A172 (cell line): ENCODE results near the gene HGS. TPM values are rescaled to one million over a fixed set of nuclear protein-coding genes. Genes with fewer than 3 reads are reported as not detected.

Experiments used
- DNase-seq: peaks from one replicate; pipeline ENCODE4 v3.0.0-alpha.2; 2015; ENCODE audit warnings: low spot score
- total RNA-seq: library from RNA; depleted of rRNA; stranded (reverse); fragments of >200 nt; shearing (Covaris generic); gene quantifications from 2 replicates; pipeline ENCODE4 v1.2.3, GENCODE V29; 2014

HGS gene
- total RNA-seq, 1 experiment from 2014 or later = 199 TPM

- no peak for DNase-seq
Measured at GRCh38 chr17:81686614-81687013, 2.8 kb downstream of the HGS start.

- DNase-seq = no peak
Measured at GRCh38 chr17:81687770-81688541, 4.1 kb downstream of the HGS start.

- no peak for DNase-seq
Measured at GRCh38 chr17:81688616-81689015, 4.8 kb downstream of the HGS start.

GRCh38 chr17:81690066-81690465, 6.3 kb downstream of the HGS start:
- DNase-seq = no peak

- DNase-seq = no peak
Measured at GRCh38 chr17:81690549-81690948, 6.7 kb downstream of the HGS start.

GRCh38 chr17:81691196-81691595, 7.4 kb downstream of the HGS start:
- no peak for DNase-seq

GRCh38 chr17:81691608-81692007, 7.8 kb downstream of the HGS start:
- DNase-seq = no peak

GRCh38 chr17:81693509-81694210, 9.8 kb downstream of the HGS start:
- no peak for DNase-seq

- no peak for DNase-seq
Measured at GRCh38 chr17:81694810-81695209, 11.0 kb downstream of the HGS start.

- no peak for DNase-seq
Measured at GRCh38 chr17:81695211-81695610, 11.4 kb downstream of the HGS start.

- no peak for DNase-seq
Measured at GRCh38 chr17:81695801-81696200, 12.0 kb downstream of the HGS start.

GRCh38 chr17:81696218-81696941, 12.6 kb downstream of the HGS start:
- DNase-seq = no peak

- no peak for DNase-seq
Measured at GRCh38 chr17:81697261-81698044, 13.6 kb downstream of the HGS start.

- DNase-seq = no peak
Measured at GRCh38 chr17:81700353-81701287, 16.8 kb downstream of the HGS start.

GRCh38 chr17:81701288-81702071, 17.7 kb downstream of the HGS start:
- DNase-seq = no peak

- DNase-seq = peak; percentile 91
Measured at GRCh38 chr17:81702934-81703746, 19.3 kb downstream of the HGS start, which contains the start of gene MRPL12. Gene MRPL12 (plus strand): TSS chr17:81703367. CDS start chr17:81703502, 135 bp downstream.

- no peak for DNase-seq
Measured at GRCh38 chr17:81703747-81704654, 20.2 kb downstream of the HGS start.
